SH-SY5Y (cell line): ENCODE results near the gene SAFB2.

Experiments used
- GATA2 ChIP-seq: IDR thresholded peaks from 2 replicates; pipeline ENCODE4 v1.6.1; 2011; ENCODE audit warnings: mild to moderate bottlenecking, low read depth, low read length
- GATA3 ChIP-seq: IDR thresholded peaks from 2 replicates; pipeline ENCODE4 v1.6.1; 2011; ENCODE audit warnings: low read depth, mild to moderate bottlenecking, low read length, moderate library complexity

Gene SAFB2

DNA sequence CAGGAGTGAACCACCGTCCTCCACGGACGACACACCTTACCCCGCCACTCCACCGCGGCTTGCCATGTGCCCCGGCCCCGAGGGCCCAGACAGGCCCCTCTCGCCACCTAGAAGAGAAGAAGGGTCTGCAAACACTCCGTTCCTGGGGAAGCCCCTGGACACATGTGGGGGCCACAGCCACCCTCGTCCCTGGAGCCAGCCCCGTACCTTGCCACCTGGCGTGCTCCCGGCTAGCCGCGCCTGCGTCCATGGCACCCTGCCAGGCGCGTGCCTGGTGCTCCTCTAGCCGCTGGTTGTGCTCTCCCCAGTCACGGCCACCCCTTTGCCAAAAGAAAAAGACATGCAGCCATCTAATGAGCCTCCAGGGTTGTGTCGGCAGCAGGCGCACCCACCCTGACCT is 34.9 kb downstream of the SAFB2 start:
- TF ChIP-seq GATA3, result no peak
- no peak for TF ChIP-seq GATA2

DNA sequence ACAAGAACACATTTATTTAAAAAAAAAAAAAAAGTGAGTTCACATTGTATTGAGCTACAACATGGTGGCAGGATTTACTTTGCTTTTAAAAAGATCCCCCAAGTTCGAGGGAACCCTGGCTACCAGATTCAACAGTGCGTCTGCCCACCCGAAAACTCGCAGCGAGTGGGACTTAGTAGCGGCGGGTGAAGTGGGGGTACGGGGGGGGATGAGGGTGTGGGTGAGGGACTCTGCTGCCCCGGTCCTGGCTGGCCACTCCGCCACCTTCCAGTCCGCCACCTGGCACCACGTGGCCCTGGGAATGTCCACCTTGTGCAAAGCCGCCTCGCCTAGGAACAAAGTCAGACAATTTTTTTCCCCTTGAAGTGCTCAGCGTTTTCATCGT is 35.5 kb downstream of the SAFB2 start:
- no peak for TF ChIP-seq GATA3
- TF ChIP-seq GATA2, result no peak

DNA sequence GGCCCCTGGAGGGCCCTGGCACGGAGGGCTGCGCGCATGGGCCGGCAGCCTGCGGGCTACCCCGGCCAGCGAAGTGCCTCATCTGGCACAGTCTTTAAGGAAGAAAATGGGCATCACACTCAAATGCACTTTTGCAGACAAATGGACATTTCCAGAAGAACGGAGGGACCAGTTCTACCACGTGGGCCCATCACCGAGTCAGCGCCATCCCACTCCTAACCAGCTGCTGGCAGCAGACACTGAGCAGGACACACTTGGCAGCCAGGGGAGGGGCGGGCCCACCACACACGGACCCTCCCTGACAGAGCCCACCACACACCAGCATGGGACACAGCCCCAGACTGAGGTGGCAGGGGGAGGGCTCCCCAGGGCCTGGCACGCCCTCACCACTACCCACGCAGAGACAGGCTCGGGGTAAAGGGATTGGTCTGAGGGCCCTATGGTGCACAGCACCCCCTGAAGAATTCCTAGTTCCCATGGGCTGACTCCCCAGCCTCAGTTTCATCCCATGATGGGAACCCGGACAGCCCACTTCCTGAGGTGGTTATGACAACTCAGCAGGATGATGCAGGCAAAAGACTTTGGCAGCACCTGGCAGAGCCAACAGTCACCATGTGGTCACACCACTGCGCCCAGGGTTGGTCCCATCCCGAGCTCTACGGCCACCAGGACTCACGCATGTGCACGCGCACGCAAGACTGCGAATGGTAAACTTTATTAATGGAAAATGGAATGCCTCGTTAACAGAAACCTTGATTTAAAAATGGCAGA is 36.1 kb downstream of the SAFB2 start:
- TF ChIP-seq GATA3, result no peak
- no peak for TF ChIP-seq GATA2

DNA sequence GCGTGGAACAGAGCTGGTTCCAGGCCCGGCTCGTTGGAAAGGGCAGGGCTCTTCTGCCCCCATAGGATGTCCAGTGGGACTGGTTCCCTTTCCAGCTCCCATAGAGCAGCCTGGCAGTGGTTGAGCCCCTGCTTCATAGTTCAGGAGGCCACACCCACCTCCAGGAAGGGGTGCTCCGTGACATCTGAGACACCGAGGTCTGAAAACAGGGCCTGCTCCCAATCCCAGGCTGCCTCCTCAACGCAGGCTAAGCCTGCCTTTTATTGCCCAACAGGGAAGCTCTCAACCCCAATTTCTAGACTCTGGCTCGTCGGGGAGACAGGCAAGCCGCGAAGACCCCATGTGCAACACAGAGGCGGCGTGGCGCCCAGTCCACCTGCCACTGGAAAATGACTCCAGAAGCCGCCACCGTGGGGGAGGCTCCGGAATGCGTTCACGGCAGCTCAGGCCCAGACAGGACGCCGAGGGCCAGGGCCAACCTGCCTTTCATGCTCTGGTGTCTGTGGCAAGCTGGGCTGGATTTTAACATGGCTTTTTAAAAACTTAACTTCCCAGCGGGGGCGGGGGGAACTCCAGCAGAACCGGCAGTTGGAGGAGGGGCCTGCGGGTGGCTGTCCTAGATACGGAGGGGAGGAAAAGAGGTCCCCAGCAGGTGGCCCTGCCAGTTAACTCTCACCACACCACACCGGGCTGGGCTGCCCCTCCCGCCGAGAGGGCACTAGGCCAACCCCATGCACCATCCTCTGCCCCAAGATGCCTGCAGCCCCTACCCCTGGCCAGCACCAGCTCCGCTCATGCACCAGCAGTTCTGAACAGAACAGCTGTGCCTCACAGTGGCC is 36.9 kb downstream of the SAFB2 start:
- TF ChIP-seq GATA2, result no peak
- TF ChIP-seq GATA3, result no peak

DNA sequence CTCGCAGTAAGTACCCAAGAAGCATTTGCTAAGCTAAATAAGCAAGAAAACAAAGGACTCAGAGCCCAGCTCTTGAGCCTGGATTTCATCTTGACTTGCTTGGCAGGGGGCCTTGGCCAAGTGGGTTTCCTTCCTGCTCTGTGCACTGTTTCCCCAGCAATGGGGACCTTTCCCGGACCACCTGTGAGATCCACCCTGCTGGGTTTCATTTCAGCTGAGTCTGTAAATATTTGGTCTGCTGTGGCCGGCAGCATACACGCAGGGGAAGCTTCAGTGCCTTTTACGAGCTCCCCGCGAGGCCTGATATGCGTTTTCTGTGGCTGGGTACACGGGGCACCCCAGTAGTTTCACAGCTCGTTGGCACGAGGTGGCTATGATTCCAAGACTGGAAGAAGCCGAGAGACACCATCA is 42.4 kb downstream of the SAFB2 start:
- TF ChIP-seq GATA3, result no peak
- TF ChIP-seq GATA2, result no peak

DNA sequence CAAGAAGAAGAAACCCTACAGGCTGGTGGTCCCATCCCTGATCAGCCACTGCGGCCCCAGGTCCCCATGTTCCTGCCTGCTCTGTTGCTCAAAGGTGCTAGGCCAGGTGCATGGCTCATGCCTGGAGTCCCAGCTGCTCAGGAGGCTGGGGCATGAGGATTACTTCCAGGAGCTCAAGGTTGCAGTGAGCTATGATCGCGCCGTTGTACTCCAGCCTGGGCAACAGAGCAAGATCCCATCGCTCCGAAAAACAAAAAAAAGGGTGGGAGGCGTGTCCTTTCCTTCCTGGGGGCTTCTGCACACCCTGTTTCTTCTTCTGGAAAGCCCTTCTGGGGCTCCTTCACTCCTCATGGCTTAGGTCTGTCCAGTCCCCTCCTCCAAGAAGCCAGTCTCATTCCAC is 42.9 kb downstream of the SAFB2 start:
- TF ChIP-seq GATA2, result no peak
- TF ChIP-seq GATA3, result no peak

DNA sequence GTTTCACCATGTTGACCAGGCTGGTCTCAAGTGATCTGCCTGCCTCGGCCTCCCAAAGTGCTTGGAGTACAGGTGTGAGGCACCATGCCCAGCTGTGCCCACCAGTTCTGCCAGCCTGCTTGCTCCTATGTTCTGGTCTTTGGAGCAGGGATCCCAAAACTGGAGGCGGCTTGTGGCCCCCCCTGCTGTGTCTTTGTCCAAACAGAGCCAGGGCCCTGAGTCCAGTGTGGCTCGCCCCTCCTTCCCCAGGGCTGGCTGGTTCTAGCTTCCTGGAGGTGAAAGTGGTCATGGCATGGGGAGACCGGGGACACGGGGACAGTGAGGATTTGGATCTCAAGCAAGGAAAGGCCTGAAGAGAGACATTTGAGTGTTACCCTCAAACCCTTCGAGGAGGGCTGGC is 43.3 kb downstream of the SAFB2 start:
- TF ChIP-seq GATA2, result no peak
- TF ChIP-seq GATA3, result no peak

DNA sequence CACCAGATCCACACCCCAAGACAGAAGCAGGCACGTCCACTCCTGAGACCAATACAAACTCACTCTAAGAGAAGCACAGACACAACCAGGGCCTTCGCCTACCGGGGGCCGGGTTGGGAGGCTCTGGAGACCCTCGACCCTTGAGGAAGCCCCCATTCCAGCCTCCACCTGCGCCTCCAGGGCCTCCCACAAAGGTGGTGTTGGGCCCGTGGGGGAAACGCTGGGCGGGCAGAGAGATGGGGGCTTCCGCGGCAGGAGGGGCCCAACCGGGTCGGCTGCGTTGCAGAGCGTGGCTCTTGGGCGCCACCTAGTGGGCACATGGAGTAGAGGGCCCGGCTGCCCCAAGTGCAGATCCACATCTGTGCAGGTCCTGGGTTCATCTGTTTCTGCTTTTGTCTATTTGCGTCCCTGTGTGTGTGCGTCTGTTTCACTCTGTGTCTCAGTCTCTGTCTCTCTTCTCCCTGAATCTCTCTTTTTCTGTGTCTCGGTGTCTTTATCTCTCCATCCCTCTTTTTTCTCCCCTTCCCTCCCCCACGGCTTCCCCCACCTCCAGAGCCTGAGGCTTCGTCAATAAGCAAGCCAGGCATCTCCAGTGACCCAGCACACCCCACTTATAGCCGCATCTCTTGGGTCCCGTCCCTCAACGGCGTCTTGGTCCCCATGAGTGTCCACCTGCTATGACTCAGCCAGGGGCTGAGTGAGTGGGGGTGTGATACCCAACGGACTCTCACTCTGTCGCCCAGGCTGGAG is 44.3 kb downstream of the SAFB2 start:
- TF ChIP-seq GATA2, result no peak; the same call in 1 of the 2 replicates
- TF ChIP-seq GATA3, result no peak

DNA sequence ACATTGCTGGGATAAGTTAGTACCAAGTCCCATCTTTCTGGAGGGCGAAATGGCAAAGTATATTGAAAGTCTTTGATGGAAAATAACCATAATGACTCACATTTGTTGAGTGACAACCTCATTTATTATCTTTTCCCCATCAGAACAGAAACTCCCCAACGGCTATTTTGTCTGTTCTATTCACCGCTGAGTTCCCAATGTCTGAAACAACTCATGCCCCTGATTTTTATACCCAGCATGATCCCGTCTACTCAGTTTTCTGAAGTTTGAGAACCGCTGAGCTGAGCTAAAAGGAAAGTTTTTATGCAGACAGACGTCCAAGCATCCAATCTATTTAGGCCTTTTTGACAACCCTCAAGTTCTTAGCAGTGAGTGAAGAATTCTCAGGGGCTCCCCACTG is 47.0 kb downstream of the SAFB2 start:
- no peak for TF ChIP-seq GATA3
- TF ChIP-seq GATA2, result no peak

DNA sequence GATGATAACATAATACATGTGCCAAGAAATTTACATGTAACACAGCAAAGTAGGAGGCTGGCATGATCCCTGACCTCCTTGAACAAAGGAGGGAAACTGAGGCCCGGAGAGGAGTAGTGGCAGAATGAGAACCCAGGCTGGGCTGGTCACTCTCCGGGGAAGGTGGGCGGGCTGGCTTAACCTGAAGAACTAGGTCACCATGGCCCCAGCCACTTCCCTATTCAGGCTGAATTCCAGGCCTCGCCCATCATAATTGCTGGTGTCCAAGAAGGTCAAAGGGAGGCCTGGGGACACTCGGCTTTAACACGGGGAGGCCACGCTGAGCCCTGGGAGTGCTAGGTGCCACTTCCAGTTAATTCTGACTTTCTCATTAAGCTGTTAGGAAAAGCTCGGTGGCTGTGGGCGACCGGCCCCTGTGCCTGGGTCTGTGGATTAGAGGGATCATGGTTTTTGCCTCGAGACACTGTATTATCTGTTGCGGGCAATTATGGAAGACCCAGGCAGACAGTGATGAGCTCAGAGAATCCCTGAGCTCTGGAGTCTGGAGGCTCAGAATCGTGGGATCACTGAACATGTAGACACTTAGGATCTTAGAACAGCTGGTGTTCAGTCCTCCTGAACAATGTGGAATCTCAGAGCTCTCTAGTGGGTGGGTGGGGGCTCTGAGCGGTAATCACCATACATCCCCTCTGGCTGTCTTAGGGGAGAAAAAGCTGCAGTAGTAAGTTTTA is 49.9 kb downstream of the SAFB2 start:
- TF ChIP-seq GATA2, result no peak
- TF ChIP-seq GATA3, result no peak

DNA sequence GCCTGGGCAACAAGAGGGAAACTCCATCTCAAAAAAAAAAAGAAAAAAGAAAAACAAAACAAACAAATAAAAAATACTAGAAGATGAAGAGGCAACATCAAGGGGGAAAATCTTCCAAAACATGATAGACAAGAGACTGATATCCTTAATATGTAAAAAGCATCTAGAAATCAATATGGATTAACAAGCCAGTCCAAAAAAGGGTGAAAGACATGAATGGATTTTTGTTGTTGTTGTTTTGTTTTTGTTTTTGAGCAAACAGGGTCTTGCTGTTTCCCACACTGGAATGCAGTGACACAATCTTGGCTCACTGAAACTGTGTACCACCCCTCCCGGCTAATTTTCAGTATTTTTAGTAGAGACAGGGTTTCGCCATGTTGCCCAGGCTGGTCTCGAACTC is 50.8 kb downstream of the SAFB2 start:
- TF ChIP-seq GATA2 (no peak), GATA3 (no peak)

DNA sequence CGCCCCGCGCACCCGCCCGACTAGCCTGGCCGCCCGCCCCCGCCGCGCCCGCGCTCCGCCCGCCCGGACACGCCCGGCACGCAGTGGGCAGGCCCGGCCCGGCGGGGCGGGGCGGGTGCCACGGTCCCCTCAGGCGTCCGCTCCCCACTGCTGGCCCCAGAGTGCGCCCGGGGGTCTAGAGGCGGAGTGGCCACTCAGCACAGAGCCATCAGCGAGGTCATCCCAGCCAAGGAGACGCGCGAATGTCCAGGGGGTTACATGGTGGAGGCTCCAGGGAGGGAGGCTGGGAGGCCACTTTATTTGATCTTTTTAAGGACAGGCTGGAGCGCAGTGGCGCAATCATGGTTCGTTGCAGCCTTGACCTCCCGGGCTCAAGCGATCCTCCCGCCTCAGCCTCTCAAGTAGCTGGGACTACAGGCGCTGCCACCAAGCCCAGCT is 54.6 kb downstream of the SAFB2 start:
- no peak for TF ChIP-seq GATA3
- TF ChIP-seq GATA2, result no peak

DNA sequence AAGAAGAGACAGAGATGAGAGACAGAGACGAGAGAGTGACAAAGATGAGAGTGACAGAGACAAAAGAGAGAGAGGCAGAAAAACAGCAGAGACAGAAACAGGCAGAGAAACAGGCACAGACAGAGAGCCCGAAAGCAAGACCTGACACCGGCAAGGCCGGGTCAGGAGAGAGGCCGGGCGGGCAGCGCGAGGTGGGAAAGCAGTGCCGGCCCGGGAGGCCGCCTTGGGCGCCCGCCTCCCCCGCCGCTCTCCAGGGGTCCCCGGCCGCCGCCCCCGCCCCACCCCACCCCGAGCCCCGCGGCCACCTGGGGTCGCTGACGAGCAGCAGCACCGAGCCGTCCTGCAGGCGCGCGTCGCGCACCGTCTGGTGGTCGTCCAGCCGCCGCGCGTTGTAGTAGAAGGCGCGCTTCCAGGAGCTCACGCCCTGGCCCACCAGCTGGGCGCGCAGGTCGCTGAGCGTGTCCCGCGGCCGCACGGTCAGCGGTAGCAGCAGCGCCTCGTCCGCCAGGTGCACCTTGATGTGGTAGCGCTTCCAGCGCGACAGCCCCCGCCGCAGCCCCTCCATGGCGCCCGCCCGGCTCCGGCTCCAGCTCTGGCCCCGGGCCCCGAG is 55.1 kb downstream of the SAFB2 start, which contains the start of gene TINCR:
TINCR (minus strand) TSS at position 594 of the 610 bp plus-strand sequence.
- TF ChIP-seq GATA3 (no peak), GATA2 (no peak)
